SU-DHL-6 (cell line): ENCODE measurements around the gene IFI6.

Experiments used
- H2AFZ ChIP-seq: fragments of 200-600 bp; sonication (generic); 2 replicates; pipeline ENCODE4 v1.6.1; 2014; ENCODE audit warnings: low read depth, mild to moderate bottlenecking, moderate library complexity, mixed read lengths, antibody characterized with exemption, low read length; ENCODE audit not compliant: severe bottlenecking
- H3F3A ChIP-seq: fragments of 200-600 bp; shearing (Covaris generic); 2 replicates; pipeline ENCODE4 v1.6.0; 2016; ENCODE audit warnings: antibody characterized with exemption, mild to moderate bottlenecking; ENCODE audit not compliant: insufficient read depth
- H3K27ac ChIP-seq: fragments of 200-600 bp; sonication (generic); 2 replicates; pipeline ENCODE4 v1.5.1; 2016; ENCODE audit warnings: low read depth, mild to moderate bottlenecking, low read length, moderate library complexity, mixed read lengths
- H3K27me3 ChIP-seq: fragments of 200-600 bp; sonication (generic), shearing (Covaris generic); 2 replicates; pipeline ENCODE4 v1.6.0; 2014; ENCODE audit warnings: mild to moderate bottlenecking, low read length
- H3K36me3 ChIP-seq: fragments of 200-600 bp; sonication (generic); 2 replicates; pipeline ENCODE4 v1.6.1; 2014; ENCODE audit warnings: mild to moderate bottlenecking, low read length, mixed read lengths
- H3K4me2 ChIP-seq: fragments of 300-600, 200-600 bp; shearing (Covaris generic), sonication (generic); 2 replicates; pipeline ENCODE4 v1.6.0; 2014; ENCODE audit warnings: low read length, low read depth, mild to moderate bottlenecking; ENCODE audit not compliant: poor library complexity, severe bottlenecking
- H3K4me3 ChIP-seq: fragments of 200-600 bp; sonication (generic); 2 replicates; pipeline ENCODE4 v1.5.1; 2014; ENCODE audit warnings: antibody characterized with exemption, low read length, mild to moderate bottlenecking, mixed read lengths; ENCODE audit not compliant: insufficient read depth, poor library complexity, severe bottlenecking
- H3K79me2 ChIP-seq: fragments of 200-600 bp; sonication (generic); 2 replicates; pipeline ENCODE4 v1.6.1; 2014; ENCODE audit warnings: mild to moderate bottlenecking, low read length, moderate library complexity; ENCODE audit not compliant: insufficient read depth
- H3K9ac ChIP-seq: fragments of 200-600 bp; sonication (generic); 2 replicates; pipeline ENCODE4 v1.7.0; 2014; ENCODE audit warnings: mild to moderate bottlenecking, low read length
- H3K9me2 ChIP-seq: fragments of 200-600 bp; sonication (generic); replicated peaks from 2 replicates; pipeline ENCODE4 v1.6.1; 2014; ENCODE audit warnings: low read length; ENCODE audit not compliant: insufficient read depth
- H3K9me3 ChIP-seq: fragments of 200-600 bp; sonication (generic); 2 replicates; pipeline ENCODE4 v1.6.1; 2014; ENCODE audit warnings: low read length, mixed read lengths; ENCODE audit not compliant: insufficient read depth
- H4K20me1 ChIP-seq: fragments of 200-600 bp; sonication (generic); 2 replicates; pipeline ENCODE4 v1.6.1; 2014; ENCODE audit warnings: low read depth, mild to moderate bottlenecking, antibody characterized with exemption, low read length, moderate library complexity, mixed read lengths
- CTCF ChIP-seq: fragments of 200-600 bp; sonication (generic); IDR thresholded peaks from one replicate; pipeline ENCODE4 v1.5.1; 2017; ENCODE audit warnings: antibody characterized with exemption, mild to moderate bottlenecking, low read length, moderate library complexity; ENCODE audit not compliant: insufficient read depth, poor library complexity, severe bottlenecking
- EZH2phosphoT487 ChIP-seq: fragments of 200-600 bp; sonication (generic), shearing (Covaris generic); conservative IDR thresholded peaks from 2 replicates; pipeline ENCODE4 v1.6.1; 2018; ENCODE audit warnings: mild to moderate bottlenecking, antibody characterized with exemption, low read length, moderate library complexity, mixed read lengths

IFI6 gene

DNA sequence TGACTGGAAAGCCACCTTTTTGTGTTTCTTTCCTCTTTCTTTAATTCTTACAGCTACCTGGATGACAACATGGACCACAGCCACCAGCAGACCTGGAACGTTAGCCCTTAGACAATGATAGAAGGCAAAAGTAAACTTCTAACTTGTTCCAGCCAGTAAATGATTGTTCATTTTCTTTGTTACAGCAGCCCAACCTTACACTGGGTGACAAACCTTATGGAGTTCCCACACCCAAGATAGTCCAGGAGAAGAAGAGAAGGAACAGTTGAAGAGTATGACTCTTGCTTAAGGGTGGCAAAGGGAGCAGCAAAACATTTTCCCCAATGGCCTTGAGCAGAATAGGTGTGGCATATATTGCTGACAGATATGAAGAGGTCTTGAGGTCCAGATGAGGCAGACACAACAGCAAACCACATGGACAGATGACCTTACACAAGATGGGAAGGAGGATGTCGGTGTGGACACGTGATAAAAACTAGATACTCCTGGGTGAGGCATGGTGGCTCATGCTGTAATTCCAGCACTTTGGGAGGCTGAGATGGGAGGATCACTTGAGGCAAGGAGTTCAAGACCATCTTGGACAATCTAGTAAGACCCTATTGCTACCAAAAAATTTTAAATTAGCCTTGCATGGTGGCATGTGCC is 42.0 kb upstream of the IFI6 start:
- TF ChIP-seq CTCF: no peak
- no peak for TF ChIP-seq EZH2phosphoT487
- Histone ChIP-seq H3K27ac (no peak overlapping the region), H4K20me1 (no peaks in the 10 kb centered on the region), H3K79me2 (no peaks in the 10 kb centered on the region), H3K9me2 (no peaks in the 10 kb centered on the region), H3K9me3 (no peaks in the 10 kb centered on the region), H3K27me3 (0 out of 2 replicates have a peak, but pooled peaks cover 5% of the 10 kb centered on the region), H3K36me3 (no peaks in the 10 kb centered on the region), H3F3A (no peaks in the 10 kb centered on the region), H3K4me3 (no peak overlapping the region), H2AFZ (no peak overlapping the region), H3K4me2 (no peak overlapping the region), H3K9ac (no peak overlapping the region)

DNA sequence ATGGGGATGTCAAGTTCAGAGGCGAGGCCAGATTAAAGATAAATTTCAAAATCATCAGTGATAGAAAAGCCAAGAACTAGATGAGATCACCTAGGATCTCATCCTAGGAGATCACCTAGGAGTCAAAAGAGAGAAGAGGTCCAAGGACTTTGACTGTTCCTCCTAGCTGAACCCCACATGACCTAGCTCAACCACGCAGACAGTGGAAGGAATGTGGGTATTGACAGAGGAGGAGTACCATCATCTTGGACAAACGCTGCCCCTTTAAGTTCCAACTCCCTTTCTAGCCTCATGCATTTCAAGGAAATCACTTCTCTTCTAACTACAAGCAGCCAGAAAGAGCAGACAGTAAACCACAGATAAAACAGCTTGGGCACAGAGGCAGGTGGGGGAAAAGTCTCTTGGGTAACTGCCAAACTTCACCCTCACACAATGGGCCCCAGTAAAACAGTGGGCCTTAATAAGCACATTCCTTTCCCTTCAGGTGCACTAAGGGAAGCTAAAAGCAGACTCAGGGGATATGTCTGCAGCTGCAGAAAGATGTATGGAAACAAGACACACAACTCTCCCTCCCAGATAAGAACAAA is 41.2 kb upstream of the IFI6 start:
- TF ChIP-seq EZH2phosphoT487 (no peak), CTCF (no peak)
- no peak overlapping the region for H3K9ac ChIP-seq
- no peak overlapping the region for H3K4me2 ChIP-seq
- H3K36me3 ChIP-seq: no peaks in the 10 kb centered on the region
- no peaks in the 10 kb centered on the region for H3K9me3 ChIP-seq
- H3K27me3 ChIP-seq: 0 out of 2 replicates have a peak, but pooled peaks cover 5% of the 10 kb centered on the region
- no peaks in the 10 kb centered on the region for H4K20me1 ChIP-seq
- no peak overlapping the region for H3K4me3 ChIP-seq
- no peaks in the 10 kb centered on the region for H3K79me2 ChIP-seq
- no peaks in the 10 kb centered on the region for H3K9me2 ChIP-seq
- H3K27ac ChIP-seq: no peak overlapping the region
- no peak overlapping the region for H2AFZ ChIP-seq
- H3F3A ChIP-seq: no peaks in the 10 kb centered on the region

GRCh38 chr1:27710574-27710973 is 38.6 kb upstream of the IFI6 start:
- H3K9me3 ChIP-seq: no peaks in the 10 kb centered on the region
- no peaks in the 10 kb centered on the region for H3K27me3 ChIP-seq
- H3K4me2 ChIP-seq: no peak overlapping the region
- no peak overlapping the region for H2AFZ ChIP-seq
- no peak overlapping the region for H3K4me3 ChIP-seq
- no peaks in the 10 kb centered on the region for H3K79me2 ChIP-seq
- TF ChIP-seq CTCF: no peak
- no peak for TF ChIP-seq EZH2phosphoT487
- no peaks in the 10 kb centered on the region for H3K36me3 ChIP-seq
- H3F3A ChIP-seq: no peaks in the 10 kb centered on the region
- H3K9me2 ChIP-seq: no peaks in the 10 kb centered on the region
- no peak overlapping the region for H3K27ac ChIP-seq
- H4K20me1 ChIP-seq: no peaks in the 10 kb centered on the region
- H3K9ac ChIP-seq: no peak overlapping the region
